RWPE2 (cell line): ENCODE measurements around the gene FAM167B.
"Not testable (repeated sequence)": the region's sequence is repeated elsewhere in the genome, so short reads cannot be mapped to it uniquely, and the experiment has no call there.

Source experiments
- ATAC-seq: fragments of 200-7000 bp; cut with Tn5 transposase; 3 replicates; pipeline ENCODE4 v1.9.1; 2021; ENCODE audit warnings: low read depth
- DNase-seq: peaks from one replicate; pipeline ENCODE4 v3.0.0-alpha.2; 2020; ENCODE audit warnings: low spot score
- H3K27ac ChIP-seq: fragments of 450-650 bp; 2 replicates; pipeline ENCODE4 v1.5.1; 2017; ENCODE audit warnings: mild to moderate bottlenecking; ENCODE audit not compliant: poor library complexity, severe bottlenecking
- H3K27me3 ChIP-seq: fragments of 250-450 bp; sonication (Bioruptor Pico); 2 replicates; pipeline ENCODE4 v1.5.1; 2021; ENCODE audit warnings: mild to moderate bottlenecking, moderate library complexity; ENCODE audit not compliant: insufficient read depth, poor library complexity, severe bottlenecking
- H3K36me3 ChIP-seq: fragments of 250-450 bp; sonication (Bioruptor Pico); 2 replicates; pipeline ENCODE4 v1.5.1; 2020; ENCODE audit warnings: low read depth, mild to moderate bottlenecking, moderate library complexity
- H3K4me1 ChIP-seq: fragments of 250-450 bp; sonication (Bioruptor Pico); 2 replicates; pipeline ENCODE4 v1.5.1; 2021; ENCODE audit warnings: mild to moderate bottlenecking, moderate library complexity; ENCODE audit not compliant: insufficient read depth, poor library complexity, severe bottlenecking
- H3K4me3 ChIP-seq: fragments of 250-450 bp; sonication (Bioruptor Pico); 2 replicates; pipeline ENCODE4 v1.5.1; 2021; ENCODE audit warnings: mild to moderate bottlenecking, moderate library complexity; ENCODE audit not compliant: severe bottlenecking
- H3K9me3 ChIP-seq: fragments of 250-450 bp; sonication (Bioruptor Pico); 2 replicates; pipeline ENCODE4 v1.5.1; 2021; ENCODE audit warnings: mild to moderate bottlenecking, moderate library complexity; ENCODE audit not compliant: severe bottlenecking
- CTCF ChIP-seq: fragments of 450-650 bp; IDR thresholded peaks from one replicate; pipeline ENCODE4 v1.5.1; 2017; ENCODE audit warnings: mild to moderate bottlenecking, moderate library complexity; ENCODE audit not compliant: poor library complexity, severe bottlenecking

Gene FAM167B

DNA sequence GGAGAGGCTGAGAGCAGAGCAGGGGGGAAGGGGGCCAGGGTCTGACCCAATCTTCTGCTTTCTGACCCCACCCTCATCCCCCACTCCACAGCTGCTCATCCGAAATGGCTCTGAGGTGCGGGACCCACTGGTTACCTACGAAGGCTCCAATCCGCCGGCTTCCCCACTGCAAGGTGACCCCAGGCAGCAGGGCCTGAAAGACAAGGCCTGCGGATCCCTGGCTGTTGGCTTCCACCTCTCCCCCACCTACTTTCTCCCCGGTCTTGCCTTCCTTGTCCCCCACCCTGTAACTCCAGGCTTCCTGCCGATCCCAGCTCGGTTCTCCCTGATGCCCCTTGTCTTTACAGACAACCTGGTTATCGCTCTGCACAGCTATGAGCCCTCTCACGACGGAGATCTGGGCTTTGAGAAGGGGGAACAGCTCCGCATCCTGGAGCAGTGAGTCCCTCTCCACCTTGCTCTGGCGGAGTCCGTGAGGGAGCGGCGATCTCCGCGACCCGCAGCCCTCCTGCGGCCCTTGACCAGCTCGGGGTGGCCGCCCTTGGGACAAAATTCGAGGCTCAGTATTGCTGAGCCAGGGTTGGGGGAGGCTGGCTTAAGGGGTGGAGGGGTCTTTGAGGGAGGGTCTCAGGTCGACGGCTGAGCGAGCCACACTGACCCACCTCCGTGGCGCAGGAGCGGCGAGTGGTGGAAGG, 27.8 kb downstream of the FAM167B start:
- no peaks in the 10 kb centered on the region for H3K36me3 ChIP-seq
- peaks cover 13% of the 10 kb centered on the region for H3K4me1 ChIP-seq
- no peaks in the 10 kb centered on the region for H3K27me3 ChIP-seq
- ATAC-seq (no peak), DNase-seq (no peak)
- no peak overlapping the region for H3K4me3 ChIP-seq
- TF ChIP-seq CTCF, result no peak
- no peaks in the 10 kb centered on the region for H3K9me3 ChIP-seq
- H3K27ac ChIP-seq, result peak overlapping the region; percentile 26

GRCh38 chr1:32275424-32275823, 28.4 kb downstream of the FAM167B start:
- H3K9me3 ChIP-seq, result no peaks in the 10 kb centered on the region
- H3K27ac ChIP-seq, result no peak overlapping the region
- H3K4me3 ChIP-seq, result no peak overlapping the region
- peaks cover 13% of the 10 kb centered on the region for H3K4me1 ChIP-seq
- TF ChIP-seq CTCF, result no peak
- peak; percentile 57 for DNase-seq
- ATAC-seq, result no peak
- H3K27me3 ChIP-seq, result no peaks in the 10 kb centered on the region
- no peaks in the 10 kb centered on the region for H3K36me3 ChIP-seq

DNA sequence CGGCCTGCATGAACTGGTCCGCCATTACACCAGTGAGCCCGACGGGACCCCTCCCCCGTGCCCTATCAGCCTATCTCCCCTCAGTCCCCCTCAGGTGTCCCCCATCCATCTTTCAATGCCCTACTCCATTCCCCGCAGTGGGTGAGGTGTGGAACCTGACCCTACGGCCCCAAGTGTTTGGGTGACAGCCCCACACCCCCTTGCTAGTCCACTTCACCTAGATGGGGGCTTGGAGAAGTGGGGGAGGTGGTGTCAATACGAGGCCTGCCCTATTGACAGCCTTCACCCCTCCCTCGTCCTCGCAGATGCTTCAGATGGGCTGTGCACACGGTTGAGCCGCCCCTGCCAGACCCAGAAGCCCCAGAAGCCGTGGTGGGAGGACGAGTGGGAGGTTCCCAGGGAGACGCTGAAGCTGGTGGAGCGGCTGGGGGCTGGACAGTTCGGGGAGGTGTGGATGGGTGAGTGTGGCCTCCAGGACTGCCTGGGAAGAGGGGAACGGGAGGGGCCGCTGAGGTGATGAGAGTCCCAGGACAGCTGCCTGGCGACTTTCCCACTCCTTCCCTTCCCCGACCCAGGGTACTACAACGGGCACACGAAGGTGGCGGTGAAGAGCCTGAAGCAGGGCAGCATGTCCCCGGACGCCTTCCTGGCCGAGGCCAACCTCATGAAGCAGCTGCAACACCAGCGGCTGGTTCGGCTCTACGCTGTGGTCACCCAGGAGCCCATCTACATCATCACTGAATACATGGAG, 29.2 kb downstream of the FAM167B start:
- ATAC-seq, result no peak

GRCh38 chr1:32284777-32285176, 37.8 kb downstream of the FAM167B start:
- not testable (repeated sequence) for H3K27me3 ChIP-seq, H3K27ac ChIP-seq, H3K4me1 ChIP-seq, H3K9me3 ChIP-seq, H3K36me3 ChIP-seq, DNase-seq, ATAC-seq, H3K4me3 ChIP-seq

More for the DNA sequence above, 29.2 kb downstream of the FAM167B start:
- Histone ChIP-seq H3K4me3 (no peak overlapping the region), H3K27me3 (no peaks in the 10 kb centered on the region), H3K27ac (no peak overlapping the region), H3K4me1 (peaks cover 13% of the 10 kb centered on the region), H3K36me3 (no peaks in the 10 kb centered on the region), H3K9me3 (no peaks in the 10 kb centered on the region)
- TF ChIP-seq CTCF, result no peak
- DNase-seq, result no peak

- no peaks in the 10 kb centered on the region for H3K9me3 ChIP-seq
- ATAC-seq, result no peak
- DNase-seq, result no peak
- no peaks in the 10 kb centered on the region for H3K27me3 ChIP-seq
- no peak overlapping the region for H3K4me3 ChIP-seq
- H3K4me1 ChIP-seq, result peaks cover 10% of the 10 kb centered on the region
- H3K36me3 ChIP-seq, result no peaks in the 10 kb centered on the region
- TF ChIP-seq CTCF, result no peak
- no peak overlapping the region for H3K27ac ChIP-seq
Measured at GRCh38 chr1:32285658-32286057, 38.6 kb downstream of the FAM167B start.
